ENCODE data around the gene KLC1. TPM values are rescaled to one million over a fixed set of nuclear protein-coding genes. Genes with fewer than 3 reads are reported as not detected.

Gene KLC1
- total RNA-seq, 1 experiment from 2014 or later = 216 TPM

GRCh38 chr14:103584326-103584915 is 44.6 kb upstream of the KLC1 start:
- Mint-ChIP-seq H3K36me3 (ENCODE audit: insufficient read depth, unreplicated experiment) (peaks cover 56% of the 10 kb centered on the region), H3K27me3 (ENCODE audit: insufficient read depth, unreplicated experiment) (no peaks in the 10 kb centered on the region), H3K4me3 (ENCODE audit: unreplicated experiment) (no peak overlapping the region), H3K4me1 (ENCODE audit: insufficient read depth, unreplicated experiment) (peaks cover 5% of the 10 kb centered on the region), H3K27ac (ENCODE audit: low read depth, unreplicated experiment) (no peak overlapping the region), H3K9me3 (ENCODE audit: unreplicated experiment) (no peaks in the 10 kb centered on the region)
- POLR2A ChIA-PET = interaction anchor here (0.6 to 1.2 kb wide), 2 partner anchors 10 to 11 kb away, joined by 3 read pairs; no protein-coding TSS in a partner anchor
- CTCF ChIA-PET = no interaction called here
- no peak for DNase-seq (ENCODE audit: unreplicated experiment)
- BruUV-seq (replicated peaks) = no TSS peak
- intact Hi-C loops (cut with micrococcal nuclease) = no loop called here
- TF ChIP-seq CTCF (IDR thresholded peaks at IDR 0.05; ENCODE audit: unreplicated experiment) = no peak

GRCh38 chr14:103593577-103593976 is 35.4 kb upstream of the KLC1 start:
- POLR2A ChIA-PET = no interaction called here

DNA sequence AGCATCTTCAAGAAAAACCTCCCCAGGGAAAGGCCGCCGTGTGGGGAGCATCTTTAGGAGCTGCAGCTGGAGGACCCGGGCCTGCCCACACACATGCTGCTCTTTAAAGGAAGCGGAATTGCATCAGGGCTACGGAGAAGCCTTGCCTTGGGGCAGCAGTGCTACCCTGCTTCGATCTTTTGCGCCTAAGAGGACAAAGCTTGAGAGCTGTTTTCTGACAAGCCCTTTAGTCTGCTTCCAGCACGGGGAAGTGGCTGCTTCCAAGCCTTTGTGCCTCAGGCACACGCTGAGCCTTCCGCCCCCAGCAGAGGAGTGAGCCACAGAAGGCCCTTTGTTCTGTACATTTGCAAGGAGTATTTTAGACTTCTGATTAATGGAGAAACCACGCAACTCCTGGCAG is 34.7 kb upstream of the KLC1 start:
- POLR2A ChIA-PET = interaction anchor here (1.2 kb wide), 1 partner anchor 10 kb away, joined by 3 read pairs; no protein-coding TSS in a partner anchor
- CTCF ChIA-PET = interaction anchor here (0.7 to 1.0 kb wide), 2 partner anchors 23 to 209 kb away, joined by 3 read pairs; no protein-coding TSS in a partner anchor
- intact Hi-C loops (cut with micrococcal nuclease) = no loop called here
- no peak overlapping the region for H3K27ac Mint-ChIP-seq (ENCODE audit: low read depth, unreplicated experiment)
- BruUV-seq (replicated peaks) = no TSS peak
- peak; percentile 13 for DNase-seq (ENCODE audit: unreplicated experiment)
- H3K36me3 Mint-ChIP-seq (ENCODE audit: insufficient read depth, unreplicated experiment) = peaks cover 14% of the 10 kb centered on the region
- no peak overlapping the region for H3K4me3 Mint-ChIP-seq (ENCODE audit: unreplicated experiment)
- no peaks in the 10 kb centered on the region for H3K27me3 Mint-ChIP-seq (ENCODE audit: insufficient read depth, unreplicated experiment)
- peaks cover 5% of the 10 kb centered on the region for H3K4me1 Mint-ChIP-seq (ENCODE audit: insufficient read depth, unreplicated experiment)
- TF ChIP-seq CTCF (IDR thresholded peaks at IDR 0.05; ENCODE audit: unreplicated experiment) = no peak
- no peaks in the 10 kb centered on the region for H3K9me3 Mint-ChIP-seq (ENCODE audit: unreplicated experiment)

More at GRCh38 chr14:103593577-103593976, 35.4 kb upstream of the KLC1 start:
- intact Hi-C loops (cut with micrococcal nuclease) = no loop called here
- BruUV-seq (replicated peaks) = no TSS peak
- no peak for TF ChIP-seq CTCF (IDR thresholded peaks at IDR 0.05; ENCODE audit: unreplicated experiment)
- peaks cover 5% of the 10 kb centered on the region for H3K4me1 Mint-ChIP-seq (ENCODE audit: insufficient read depth, unreplicated experiment)
- DNase-seq (ENCODE audit: unreplicated experiment) = no peak
- peaks cover 20% of the 10 kb centered on the region for H3K36me3 Mint-ChIP-seq (ENCODE audit: insufficient read depth, unreplicated experiment)
- H3K4me3 Mint-ChIP-seq (ENCODE audit: unreplicated experiment) = no peak overlapping the region
- H3K27me3 Mint-ChIP-seq (ENCODE audit: insufficient read depth, unreplicated experiment) = no peaks in the 10 kb centered on the region
- H3K9me3 Mint-ChIP-seq (ENCODE audit: unreplicated experiment) = no peaks in the 10 kb centered on the region
- H3K27ac Mint-ChIP-seq (ENCODE audit: low read depth, unreplicated experiment) = no peak overlapping the region
- CTCF ChIA-PET = interaction anchor here (0.6 to 0.7 kb wide), 2 partner anchors 30 to 210 kb away, joined by 3 read pairs; no protein-coding TSS in a partner anchor

- no peaks in the 10 kb centered on the region for H3K27me3 Mint-ChIP-seq (ENCODE audit: insufficient read depth, unreplicated experiment)
- ChIA-PET POLR2A (no interaction called here), CTCF (interaction anchor here (0.6 kb wide), 1 partner anchor 493 kb away, joined by 3 read pairs; no protein-coding TSS in a partner anchor)
- H3K4me1 Mint-ChIP-seq (ENCODE audit: insufficient read depth, unreplicated experiment) = peaks cover 5% of the 10 kb centered on the region
- no TSS peak for BruUV-seq (replicated peaks)
- H3K27ac Mint-ChIP-seq (ENCODE audit: low read depth, unreplicated experiment) = no peak overlapping the region
- no peaks in the 10 kb centered on the region for H3K9me3 Mint-ChIP-seq (ENCODE audit: unreplicated experiment)
- no peaks in the 10 kb centered on the region for H3K36me3 Mint-ChIP-seq (ENCODE audit: insufficient read depth, unreplicated experiment)
- H3K4me3 Mint-ChIP-seq (ENCODE audit: unreplicated experiment) = no peak overlapping the region
- peak; percentile 84 for DNase-seq (ENCODE audit: unreplicated experiment)
- no peak for TF ChIP-seq CTCF (IDR thresholded peaks at IDR 0.05; ENCODE audit: unreplicated experiment)
- intact Hi-C loops (cut with micrococcal nuclease) = no loop called here
Observed at GRCh38 chr14:103597623-103598377, 31.2 kb upstream of the KLC1 start.

All from MCF 10A (cell line).